ENCODE results near the gene GRIA4.

GRIA4 gene

DNA sequence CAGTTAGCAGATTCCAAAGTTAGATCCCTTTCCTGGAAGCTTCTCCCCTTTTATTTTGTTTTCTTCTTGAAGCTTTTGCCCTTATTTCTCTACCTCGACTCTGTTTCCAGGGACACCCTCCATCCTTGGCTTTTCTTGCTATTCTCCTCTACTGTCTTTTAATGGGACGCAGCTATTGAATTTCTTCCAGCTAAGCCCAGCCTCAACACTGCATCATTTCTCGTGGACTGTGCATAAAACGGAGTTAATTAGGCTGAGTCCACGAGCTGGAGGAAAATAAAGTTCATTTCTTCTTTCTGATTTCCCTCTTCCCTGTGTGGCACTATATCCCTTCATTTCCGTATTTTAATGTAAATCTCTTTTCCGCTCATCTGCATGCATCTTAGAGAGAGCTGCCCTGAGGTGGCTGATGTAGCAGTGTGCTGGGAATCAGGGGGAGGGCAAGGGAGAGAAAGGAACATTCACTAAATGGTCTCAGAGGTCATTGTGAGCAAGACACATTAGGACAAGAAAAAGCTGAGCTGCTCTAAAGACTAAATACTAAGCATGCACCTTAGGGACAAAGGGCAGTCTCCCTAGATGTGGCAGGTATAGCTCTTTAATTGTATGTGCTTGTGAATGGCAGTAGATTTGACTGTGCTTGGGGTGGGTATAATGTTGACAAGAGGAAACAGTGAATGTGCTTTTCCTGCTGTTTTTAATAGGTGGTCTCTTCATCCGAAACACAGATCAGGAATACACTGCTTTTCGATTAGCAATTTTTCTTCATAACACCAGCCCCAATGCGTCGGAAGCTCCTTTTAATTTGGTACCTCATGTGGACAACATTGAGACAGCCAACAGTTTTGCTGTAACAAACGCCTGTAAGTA, 1.9 kb downstream of the GRIA4 start:
- TF ChIP-seq, protein P1, sequence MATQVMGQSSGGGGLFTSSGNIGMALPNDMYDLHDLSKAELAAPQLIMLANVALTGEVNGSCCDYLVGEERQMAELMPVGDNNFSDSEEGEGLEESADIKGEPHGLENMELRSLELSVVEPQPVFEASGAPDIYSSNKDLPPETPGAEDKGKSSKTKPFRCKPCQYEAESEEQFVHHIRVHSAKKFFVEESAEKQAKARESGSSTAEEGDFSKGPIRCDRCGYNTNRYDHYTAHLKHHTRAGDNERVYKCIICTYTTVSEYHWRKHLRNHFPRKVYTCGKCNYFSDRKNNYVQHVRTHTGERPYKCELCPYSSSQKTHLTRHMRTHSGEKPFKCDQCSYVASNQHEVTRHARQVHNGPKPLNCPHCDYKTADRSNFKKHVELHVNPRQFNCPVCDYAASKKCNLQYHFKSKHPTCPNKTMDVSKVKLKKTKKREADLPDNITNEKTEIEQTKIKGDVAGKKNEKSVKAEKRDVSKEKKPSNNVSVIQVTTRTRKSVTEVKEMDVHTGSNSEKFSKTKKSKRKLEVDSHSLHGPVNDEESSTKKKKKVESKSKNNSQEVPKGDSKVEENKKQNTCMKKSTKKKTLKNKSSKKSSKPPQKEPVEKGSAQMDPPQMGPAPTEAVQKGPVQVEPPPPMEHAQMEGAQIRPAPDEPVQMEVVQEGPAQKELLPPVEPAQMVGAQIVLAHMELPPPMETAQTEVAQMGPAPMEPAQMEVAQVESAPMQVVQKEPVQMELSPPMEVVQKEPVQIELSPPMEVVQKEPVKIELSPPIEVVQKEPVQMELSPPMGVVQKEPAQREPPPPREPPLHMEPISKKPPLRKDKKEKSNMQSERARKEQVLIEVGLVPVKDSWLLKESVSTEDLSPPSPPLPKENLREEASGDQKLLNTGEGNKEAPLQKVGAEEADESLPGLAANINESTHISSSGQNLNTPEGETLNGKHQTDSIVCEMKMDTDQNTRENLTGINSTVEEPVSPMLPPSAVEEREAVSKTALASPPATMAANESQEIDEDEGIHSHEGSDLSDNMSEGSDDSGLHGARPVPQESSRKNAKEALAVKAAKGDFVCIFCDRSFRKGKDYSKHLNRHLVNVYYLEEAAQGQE (IDR thresholded peaks at IDR 0.05; ENCODE audit: insufficient read depth in 1 of 2, low read depth in 2 of 2, low read length in 2 of 2) = no peak
- no peak for TF ChIP-seq SIN3A (IDR thresholded peaks at IDR 0.05; ENCODE audit: borderline replicate concordance, insufficient read depth, low read length)
- TF ChIP-seq POLR2AphosphoS5 (IDR thresholded peaks at IDR 0.05; ENCODE audit: low read depth, low read length) = no peak
- no peak for TF ChIP-seq FOXP2 (optimal IDR thresholded peaks at IDR 0.05; ENCODE audit: borderline replicate concordance, extremely low read depth, extremely low read length, insufficient read depth)
- no peak for TF ChIP-seq TAF1 (IDR thresholded peaks at IDR 0.05; ENCODE audit: borderline replicate concordance, insufficient read depth, low read length)

- TF ChIP-seq TAF1 (IDR thresholded peaks at IDR 0.05; ENCODE audit: borderline replicate concordance, insufficient read depth, low read length) = no peak
- no peak for TF ChIP-seq POLR2AphosphoS5 (IDR thresholded peaks at IDR 0.05; ENCODE audit: low read depth, low read length)
- TF ChIP-seq, protein P1 (IDR thresholded peaks at IDR 0.05; ENCODE audit: insufficient read depth in 1 of 2, low read depth in 2 of 2, low read length in 2 of 2) = no peak
- TF ChIP-seq SIN3A (IDR thresholded peaks at IDR 0.05; ENCODE audit: borderline replicate concordance, insufficient read depth, low read length) = no peak
- no peak for TF ChIP-seq FOXP2 (optimal IDR thresholded peaks at IDR 0.05; ENCODE audit: borderline replicate concordance, extremely low read depth, extremely low read length, insufficient read depth)
Measured at GRCh38 chr11:105612771-105613170, 2.9 kb downstream of the GRIA4 start.

- no peak for TF ChIP-seq TAF1 (IDR thresholded peaks at IDR 0.05; ENCODE audit: borderline replicate concordance, insufficient read depth, low read length)
- TF ChIP-seq POLR2AphosphoS5 (IDR thresholded peaks at IDR 0.05; ENCODE audit: low read depth, low read length) = no peak
- TF ChIP-seq, protein P1 (IDR thresholded peaks at IDR 0.05; ENCODE audit: insufficient read depth in 1 of 2, low read depth in 2 of 2, low read length in 2 of 2) = no peak
- TF ChIP-seq FOXP2 (optimal IDR thresholded peaks at IDR 0.05; ENCODE audit: borderline replicate concordance, extremely low read depth, extremely low read length, insufficient read depth) = no peak
- no peak for TF ChIP-seq SIN3A (IDR thresholded peaks at IDR 0.05; ENCODE audit: borderline replicate concordance, insufficient read depth, low read length)
Measured at GRCh38 chr11:105613183-105613582, 3.3 kb downstream of the GRIA4 start.

GRCh38 chr11:105618343-105618955, 8.6 kb downstream of the GRIA4 start:
- TF ChIP-seq FOXP2 (optimal IDR thresholded peaks at IDR 0.05; ENCODE audit: borderline replicate concordance, extremely low read depth, extremely low read length, insufficient read depth) (no peak), TAF1 (IDR thresholded peaks at IDR 0.05; ENCODE audit: borderline replicate concordance, insufficient read depth, low read length) (no peak), SIN3A (IDR thresholded peaks at IDR 0.05; ENCODE audit: borderline replicate concordance, insufficient read depth, low read length) (no peak), POLR2AphosphoS5 (IDR thresholded peaks at IDR 0.05; ENCODE audit: low read depth, low read length) (no peak)
- TF ChIP-seq, protein P1 (IDR thresholded peaks at IDR 0.05; ENCODE audit: insufficient read depth in 1 of 2, low read depth in 2 of 2, low read length in 2 of 2) = no peak

Data from PFSK-1 (cell line).